Endodermal cell (in vitro differentiated cells): ENCODE measurements around the gene HOXD3. TPM values are rescaled to one million over a fixed set of nuclear protein-coding genes. Genes with fewer than 3 reads are reported as not detected.

Experiments
- DNase-seq: peaks from one replicate; pipeline ENCODE4 v3.0.0-alpha.2; 2017
- H3K27ac ChIP-seq: 2 replicates; pipeline ENCODE4 v1.5.1; 2013; ENCODE audit warnings: mild to moderate bottlenecking, low read depth, low read length, moderate library complexity
- H3K27me3 ChIP-seq: 2 replicates; pipeline ENCODE4 v1.6.1; 2013; ENCODE audit warnings: mild to moderate bottlenecking, low read length, moderate library complexity; ENCODE audit not compliant: insufficient read depth, control insufficient read depth, poor library complexity, severe bottlenecking
- H3K36me3 ChIP-seq: 2 replicates; pipeline ENCODE4 v1.7.0; 2013; ENCODE audit warnings: mild to moderate bottlenecking, low read length, moderate library complexity; ENCODE audit not compliant: control insufficient read depth, insufficient read depth
- H3K4me1 ChIP-seq: one replicate; pipeline ENCODE4 v1.7.0; 2013; ENCODE audit warnings: low read length; ENCODE audit not compliant: control insufficient read depth, insufficient read depth
- H3K4me3 ChIP-seq: 2 replicates; pipeline ENCODE4 v1.5.1; 2013; ENCODE audit warnings: mild to moderate bottlenecking, low read length, moderate library complexity
- H3K9ac ChIP-seq: 2 replicates; pipeline ENCODE4 v1.6.1; 2013; ENCODE audit warnings: mild to moderate bottlenecking, low read length, moderate library complexity; ENCODE audit not compliant: poor library complexity, severe bottlenecking; ENCODE audit errors: extremely low read depth
- H3K9me3 ChIP-seq: 2 replicates; pipeline ENCODE4 v1.6.1; 2013; ENCODE audit warnings: mild to moderate bottlenecking, low read length, moderate library complexity; ENCODE audit not compliant: control insufficient read depth
- H3K27ac Mint-ChIP-seq: 2 replicates; pipeline ENCODE4 v1.8.0; 2020; ENCODE audit warnings: mixed read lengths
- H3K27me3 Mint-ChIP-seq: 2 replicates; pipeline ENCODE4 v1.8.0; 2021; ENCODE audit warnings: mild to moderate bottlenecking, mixed read lengths; ENCODE audit not compliant: insufficient read depth
- H3K36me3 Mint-ChIP-seq: 2 replicates; pipeline ENCODE4 v1.8.0; 2020; ENCODE audit warnings: low read depth, mixed read lengths
- H3K4me1 Mint-ChIP-seq: 2 replicates; pipeline ENCODE4 v1.8.0; 2020; ENCODE audit warnings: mixed read lengths
- H3K4me3 Mint-ChIP-seq: 2 replicates; pipeline ENCODE4 v1.8.0; 2020; ENCODE audit warnings: mild to moderate bottlenecking, moderate library complexity, mixed read lengths
- H3K9me3 Mint-ChIP-seq: 2 replicates; pipeline ENCODE4 v1.8.0; 2020; ENCODE audit warnings: mild to moderate bottlenecking, mixed read lengths
- WGBS, 2 experiments: methylation state at CpG; one replicate each; pipeline versions ENCODE4 v1.1.5 to v1.1.7; 2013; ENCODE audit warnings: missing lambda C conversion rate in 2 of 2, mixed read lengths in 1 of 2; ENCODE audit not compliant: insufficient coverage in 1 of 2, insufficient read length in 1 of 2; 5-methylcytosine and 5-hydroxymethylcytosine counted together
- total RNA-seq, 2 donors: library from RNA; stranded (reverse); fragmentation: NEBNext Ultra II Directional in 1 of 2; extraction: Animal tissue kit (Norgen Biotek cat#: 25700) in 1 of 2; gene quantifications; 2 replicates in 1 of 2; 3 replicates in 1 of 2; pipeline ENCODE4 v1.2.1, GENCODE V29; 2021
- TF ChIP-seq, protein P1 (sequence below): fragments of 200-600 bp; sonication (generic); conservative IDR thresholded peaks from 2 replicates; pipeline ENCODE4 v1.5.0; 2021; ENCODE audit warnings: antibody characterized with exemption, mild to moderate bottlenecking

Gene HOXD3
- total RNA-seq, 2 donors from 2014 or later = not detected

DNA sequence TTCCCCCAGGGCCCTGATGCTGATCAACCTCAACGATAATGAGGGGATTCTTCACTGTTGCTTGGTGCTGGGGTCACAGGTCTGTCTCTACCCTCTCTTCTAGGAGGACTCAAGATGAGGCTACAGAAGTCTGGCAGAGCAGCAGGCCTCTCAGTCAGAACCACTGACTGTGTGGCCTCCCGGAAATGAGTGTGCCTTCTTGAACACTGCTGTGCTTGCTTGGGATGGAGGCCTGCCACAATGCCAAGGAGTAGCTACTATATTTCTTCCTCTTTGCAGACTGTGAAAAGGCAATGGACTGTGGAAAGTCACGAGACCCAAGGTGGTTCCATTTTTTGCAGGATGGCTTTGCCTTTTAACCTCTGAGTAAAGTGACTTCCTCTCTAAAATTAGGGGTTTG, 25.6 kb downstream of the HOXD3 start:
- Mint-ChIP-seq H3K4me1 (peaks cover 2% of the 10 kb centered on the region), H3K27ac (no peak overlapping the region), H3K36me3 (no peaks in the 10 kb centered on the region), H3K9me3 (no peaks in the 10 kb centered on the region), H3K27me3 (peaks cover 100% of the 10 kb centered on the region), H3K4me3 (no peak overlapping the region)
- WGBS, 2 experiments = 89 to 92% methylated on average over 3 of the region's 3 CpGs
- H3K27ac ChIP-seq = no peak overlapping the region
- H3K27me3 ChIP-seq = peaks cover 100% of the 10 kb centered on the region
- H3K4me1 ChIP-seq = no peaks in the 10 kb centered on the region
- DNase-seq = no peak
- TF ChIP-seq, protein P1, sequence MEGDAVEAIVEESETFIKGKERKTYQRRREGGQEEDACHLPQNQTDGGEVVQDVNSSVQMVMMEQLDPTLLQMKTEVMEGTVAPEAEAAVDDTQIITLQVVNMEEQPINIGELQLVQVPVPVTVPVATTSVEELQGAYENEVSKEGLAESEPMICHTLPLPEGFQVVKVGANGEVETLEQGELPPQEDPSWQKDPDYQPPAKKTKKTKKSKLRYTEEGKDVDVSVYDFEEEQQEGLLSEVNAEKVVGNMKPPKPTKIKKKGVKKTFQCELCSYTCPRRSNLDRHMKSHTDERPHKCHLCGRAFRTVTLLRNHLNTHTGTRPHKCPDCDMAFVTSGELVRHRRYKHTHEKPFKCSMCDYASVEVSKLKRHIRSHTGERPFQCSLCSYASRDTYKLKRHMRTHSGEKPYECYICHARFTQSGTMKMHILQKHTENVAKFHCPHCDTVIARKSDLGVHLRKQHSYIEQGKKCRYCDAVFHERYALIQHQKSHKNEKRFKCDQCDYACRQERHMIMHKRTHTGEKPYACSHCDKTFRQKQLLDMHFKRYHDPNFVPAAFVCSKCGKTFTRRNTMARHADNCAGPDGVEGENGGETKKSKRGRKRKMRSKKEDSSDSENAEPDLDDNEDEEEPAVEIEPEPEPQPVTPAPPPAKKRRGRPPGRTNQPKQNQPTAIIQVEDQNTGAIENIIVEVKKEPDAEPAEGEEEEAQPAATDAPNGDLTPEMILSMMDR = no peak
- no peak overlapping the region for H3K9ac ChIP-seq
- no peaks in the 10 kb centered on the region for H3K9me3 ChIP-seq
- no peaks in the 10 kb centered on the region for H3K36me3 ChIP-seq
- no peak overlapping the region for H3K4me3 ChIP-seq

DNA sequence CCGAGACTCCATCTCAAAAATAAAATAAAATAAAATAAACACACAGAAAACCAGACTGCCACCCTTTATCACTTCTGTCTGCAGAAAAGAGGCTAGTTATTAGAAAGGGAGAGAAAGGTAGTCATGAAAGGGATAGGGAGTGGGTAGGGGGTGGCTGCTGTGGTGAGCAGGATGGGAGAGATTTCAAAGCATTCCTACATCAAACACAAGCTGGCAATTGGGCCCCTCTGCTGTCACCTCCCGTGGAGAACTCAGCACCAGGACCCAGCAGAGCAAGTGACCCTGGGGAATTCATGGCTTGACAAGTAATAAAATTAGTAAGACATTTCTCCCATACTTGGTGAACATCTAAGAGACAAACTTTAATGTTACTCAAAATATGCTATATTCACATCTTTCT, 27.6 kb downstream of the HOXD3 start:
- 75% methylated on average over 2 of the region's 2 CpGs; no CpG with 5 or more reads in 1 of the 2 experiments for whole genome bisulfite sequencing, 2 experiments
- Histone ChIP-seq H3K36me3 (no peaks in the 10 kb centered on the region), H3K4me1 (no peaks in the 10 kb centered on the region), H3K9me3 (no peaks in the 10 kb centered on the region), H3K27me3 (peaks cover 100% of the 10 kb centered on the region), H3K4me3 (no peak overlapping the region), H3K9ac (no peak overlapping the region), H3K27ac (no peak overlapping the region)
- Mint-ChIP-seq H3K27ac (no peak overlapping the region), H3K36me3 (no peaks in the 10 kb centered on the region), H3K4me3 (no peak overlapping the region), H3K4me1 (peaks cover 12% of the 10 kb centered on the region), H3K9me3 (no peaks in the 10 kb centered on the region), H3K27me3 (peaks cover 97% of the 10 kb centered on the region)
- DNase-seq = peak; percentile 43
- TF ChIP-seq, protein P1 = no peak

DNA sequence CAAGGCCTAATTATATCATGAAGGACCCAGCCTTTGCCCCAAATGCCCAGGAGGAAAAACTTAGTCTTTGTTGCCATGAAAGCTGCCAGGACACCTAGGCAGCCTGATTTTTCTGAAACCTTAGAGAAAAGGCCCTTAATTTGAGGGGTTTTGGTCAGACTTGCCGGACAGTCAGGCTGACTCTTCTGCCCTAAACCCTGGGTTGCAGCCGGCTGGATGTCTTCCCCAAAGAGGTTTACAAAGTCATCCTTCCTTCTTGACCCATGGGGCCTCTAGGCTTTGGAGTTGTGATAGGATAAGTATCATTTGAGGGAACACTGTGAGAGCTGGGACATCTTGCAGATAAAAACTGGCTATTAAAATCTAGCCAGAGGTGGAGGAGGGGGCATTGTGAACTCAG, 28.9 kb downstream of the HOXD3 start:
- Mint-ChIP-seq H3K27ac (no peak overlapping the region), H3K9me3 (no peaks in the 10 kb centered on the region), H3K36me3 (no peaks in the 10 kb centered on the region), H3K27me3 (peaks cover 96% of the 10 kb centered on the region), H3K4me1 (peaks cover 17% of the 10 kb centered on the region), H3K4me3 (no peak overlapping the region)
- TF ChIP-seq, protein P1 = no peak
- no peaks in the 10 kb centered on the region for H3K36me3 ChIP-seq
- no peaks in the 10 kb centered on the region for H3K4me1 ChIP-seq
- H3K9ac ChIP-seq = no peak overlapping the region
- H3K4me3 ChIP-seq = no peak overlapping the region
- no peaks in the 10 kb centered on the region for H3K9me3 ChIP-seq
- 81 to 100% methylated on average over 1 to 2 of the region's 2 CpGs for WGBS, 2 experiments
- no peak overlapping the region for H3K27ac ChIP-seq
- peaks cover 100% of the 10 kb centered on the region for H3K27me3 ChIP-seq
- DNase-seq = peak; percentile 32
